ENCODE data around the gene ZGRF1.

The ZGRF1 gene

GRCh38 chr4:112546476-112546875 is 90.2 kb downstream of the ZGRF1 start:
- POLR2A ChIA-PET: no interaction called here

DNA sequence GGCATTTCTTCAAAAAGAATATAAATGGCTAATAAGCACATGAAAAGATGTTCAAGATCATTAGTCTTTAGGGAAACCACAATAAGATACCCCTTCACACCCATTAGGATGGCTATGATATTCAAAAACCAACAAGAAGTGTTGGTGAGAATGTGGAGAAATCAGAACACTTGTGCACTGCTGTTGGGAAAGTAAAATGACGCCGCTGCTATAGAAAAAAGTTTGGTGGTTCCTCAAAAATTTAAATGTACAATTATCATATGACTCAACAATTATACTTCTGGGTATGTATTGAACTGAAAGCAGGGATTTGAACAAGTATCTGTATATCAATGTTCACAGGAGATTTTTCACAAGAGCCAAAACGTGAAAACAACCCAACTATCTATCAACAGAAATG is 91.4 kb downstream of the ZGRF1 start:
- ChIA-PET CTCF (no interaction called here), POLR2A (no interaction called here)
- TF ChIP-seq, protein P1, sequence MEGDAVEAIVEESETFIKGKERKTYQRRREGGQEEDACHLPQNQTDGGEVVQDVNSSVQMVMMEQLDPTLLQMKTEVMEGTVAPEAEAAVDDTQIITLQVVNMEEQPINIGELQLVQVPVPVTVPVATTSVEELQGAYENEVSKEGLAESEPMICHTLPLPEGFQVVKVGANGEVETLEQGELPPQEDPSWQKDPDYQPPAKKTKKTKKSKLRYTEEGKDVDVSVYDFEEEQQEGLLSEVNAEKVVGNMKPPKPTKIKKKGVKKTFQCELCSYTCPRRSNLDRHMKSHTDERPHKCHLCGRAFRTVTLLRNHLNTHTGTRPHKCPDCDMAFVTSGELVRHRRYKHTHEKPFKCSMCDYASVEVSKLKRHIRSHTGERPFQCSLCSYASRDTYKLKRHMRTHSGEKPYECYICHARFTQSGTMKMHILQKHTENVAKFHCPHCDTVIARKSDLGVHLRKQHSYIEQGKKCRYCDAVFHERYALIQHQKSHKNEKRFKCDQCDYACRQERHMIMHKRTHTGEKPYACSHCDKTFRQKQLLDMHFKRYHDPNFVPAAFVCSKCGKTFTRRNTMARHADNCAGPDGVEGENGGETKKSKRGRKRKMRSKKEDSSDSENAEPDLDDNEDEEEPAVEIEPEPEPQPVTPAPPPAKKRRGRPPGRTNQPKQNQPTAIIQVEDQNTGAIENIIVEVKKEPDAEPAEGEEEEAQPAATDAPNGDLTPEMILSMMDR (IDR thresholded peaks at IDR 0.05; ENCODE audit: insufficient read depth, low read length, missing control alignments): no peak
- no peak overlapping the region for H3K4me3 ChIP-seq (ENCODE audit: low read depth, low read length)
- DNase-seq (ENCODE audit: low read depth, low spot score): no peak

More at GRCh38 chr4:112546476-112546875, 90.2 kb downstream of the ZGRF1 start:
- DNase-seq (ENCODE audit: low read depth, low spot score): no peak
- H3K4me3 ChIP-seq (ENCODE audit: low read depth, low read length): no peak overlapping the region
- CTCF ChIA-PET: no interaction called here
- TF ChIP-seq, protein P1 (IDR thresholded peaks at IDR 0.05; ENCODE audit: insufficient read depth, low read length, missing control alignments): no peak

DNA sequence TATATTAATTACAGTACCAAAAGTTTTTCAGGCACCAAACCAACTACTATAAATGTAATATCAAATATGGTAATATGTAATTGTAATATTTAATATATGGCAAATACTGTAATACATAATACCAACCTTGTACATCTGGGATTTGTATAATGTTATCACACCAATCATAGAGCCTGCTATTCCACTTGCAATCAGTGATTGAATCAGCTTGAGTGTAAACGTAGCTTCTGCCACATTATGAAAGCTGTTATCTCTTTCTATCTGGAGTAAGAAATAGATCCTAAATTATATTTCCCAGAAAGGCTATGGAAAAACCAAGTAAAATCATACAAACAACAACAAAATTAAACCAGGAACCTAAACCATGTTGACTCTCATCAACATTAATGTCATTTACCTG is 96.0 kb downstream of the ZGRF1 start:
- CTCF ChIA-PET: no interaction called here
- H3K4me3 ChIP-seq (ENCODE audit: low read depth, low read length): no peak overlapping the region
- TF ChIP-seq, protein P1 (IDR thresholded peaks at IDR 0.05; ENCODE audit: insufficient read depth, low read length, missing control alignments): no peak
- DNase-seq (ENCODE audit: low read depth, low spot score): no peak
- POLR2A ChIA-PET: no interaction called here

DNA sequence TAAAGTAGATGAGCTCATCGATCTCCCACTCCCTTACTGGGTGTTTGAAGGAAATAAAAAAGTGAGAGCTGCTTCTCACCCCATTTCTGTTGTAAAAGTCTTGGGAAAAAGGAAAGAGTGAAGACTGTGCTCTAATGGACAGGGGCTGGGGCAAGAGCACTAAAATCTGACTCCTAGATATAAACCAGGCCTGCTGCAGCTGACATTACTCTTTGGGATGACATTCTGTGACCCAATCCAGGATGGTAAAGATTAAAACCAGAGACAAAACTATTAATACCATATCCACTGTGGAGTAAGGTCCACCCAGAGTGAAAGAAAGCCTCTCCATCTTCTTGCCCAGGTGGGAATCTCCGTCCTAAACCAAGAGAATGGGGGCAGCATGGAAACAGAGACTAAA is 100.6 kb downstream of the ZGRF1 start:
- TF ChIP-seq, protein P1 (IDR thresholded peaks at IDR 0.05; ENCODE audit: insufficient read depth, low read length, missing control alignments): no peak
- DNase-seq (ENCODE audit: low read depth, low spot score): no peak
- ChIA-PET POLR2A (no interaction called here), CTCF (interaction anchor here (2.0 to 2.8 kb wide), 2 partner anchors 11 to 214 kb away, joined by 6 to 11 read pairs; no protein-coding TSS in a partner anchor)
- H3K4me3 ChIP-seq (ENCODE audit: low read depth, low read length): no peak overlapping the region

DNA sequence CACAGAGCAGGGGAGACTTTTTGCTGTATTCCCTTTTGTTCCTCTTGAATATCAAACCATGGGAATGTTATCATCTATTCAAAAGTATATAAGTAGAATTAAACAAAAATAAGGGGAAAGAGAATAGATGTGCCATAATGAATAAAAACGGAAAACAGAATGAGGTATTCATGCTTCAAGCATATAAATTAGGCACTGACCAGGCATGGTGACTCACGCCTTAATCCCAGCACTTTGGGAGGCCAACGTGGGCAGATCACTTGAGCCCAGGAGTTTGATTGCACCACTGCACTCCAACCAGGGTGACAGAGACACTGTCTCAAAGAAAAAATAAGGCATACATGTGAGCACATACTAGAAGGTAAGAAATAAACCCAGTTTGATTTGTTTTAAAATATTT is 104.4 kb downstream of the ZGRF1 start:
- no peak for DNase-seq (ENCODE audit: low read depth, low spot score)
- no peak overlapping the region for H3K4me3 ChIP-seq (ENCODE audit: low read depth, low read length)
- CTCF ChIA-PET: interaction anchor here (0.6 kb wide), 1 partner anchor 282 kb away, joined by 3 read pairs; no protein-coding TSS in a partner anchor
- TF ChIP-seq, protein P1 (IDR thresholded peaks at IDR 0.05; ENCODE audit: insufficient read depth, low read length, missing control alignments): no peak
- POLR2A ChIA-PET: interaction anchor here (0.6 kb wide), 1 partner anchor 404 kb away, joined by 4 read pairs; no protein-coding TSS in a partner anchor

DNA sequence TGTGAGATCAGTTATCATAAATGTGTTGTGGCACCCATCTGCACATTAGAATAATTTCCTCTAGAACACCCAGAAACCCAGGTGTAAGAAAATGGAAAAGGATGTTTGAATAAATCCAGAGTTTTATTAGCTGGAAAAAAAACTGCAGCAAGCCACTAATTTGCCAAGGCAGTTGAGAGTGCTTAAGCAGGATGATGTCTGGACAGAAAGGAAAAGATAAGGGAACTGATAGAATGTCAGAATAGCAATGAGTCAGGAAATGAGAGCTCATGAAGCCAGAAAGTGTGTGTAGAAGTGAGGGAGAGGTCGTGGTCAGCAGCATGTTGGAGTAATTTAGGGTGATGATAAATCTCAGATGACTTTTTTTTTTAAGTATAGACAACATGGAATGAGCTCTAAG is 105.6 kb downstream of the ZGRF1 start:
- DNase-seq (ENCODE audit: low read depth, low spot score): no peak
- ChIA-PET POLR2A (no interaction called here), CTCF (interaction anchor here (0.8 to 1.4 kb wide), 2 partner anchors 8 to 204 kb away, joined by 4 to 5 read pairs; no protein-coding TSS in a partner anchor)
- no peak overlapping the region for H3K4me3 ChIP-seq (ENCODE audit: low read depth, low read length)
- TF ChIP-seq, protein P1 (IDR thresholded peaks at IDR 0.05; ENCODE audit: insufficient read depth, low read length, missing control alignments): no peak
